Right atrium auricular region (tissue), 2 donors: ENCODE data around the gene MGAT4D. TPM values are rescaled to one million over a fixed set of nuclear protein-coding genes. Genes with fewer than 3 reads are reported as not detected.

Source experiments
- DNase-seq: peaks from one replicate; pipeline ENCODE4 v3.0.0-alpha.2; 2019; ENCODE audit warnings: low spot score
- H3K27ac ChIP-seq, 2 donors: fragments of 200-600 bp; sonication (generic); 1 replicate in 1 of 2; 2 replicates in 1 of 2; pipeline ENCODE4 v1.5.1; 2016 to 2019
- H3K27me3 ChIP-seq, 2 donors: fragments of 200-600 bp; sonication (generic); one replicate each; pipeline versions ENCODE4 v1.5.1 to v1.6.0; 2017 to 2019
- H3K36me3 ChIP-seq: fragments of 200-600 bp; sonication (generic); one replicate; pipeline ENCODE4 v1.5.1; 2016
- H3K4me1 ChIP-seq, 2 donors: fragments of 200-600 bp; sonication (generic); one replicate each; pipeline versions ENCODE4 v1.5.1 to v1.6.0; 2017 to 2019
- H3K4me3 ChIP-seq, 2 donors: fragments of 200-600 bp; sonication (generic); 1 replicate in 1 of 2; 2 replicates in 1 of 2; pipeline ENCODE4 v1.5.1; 2017 to 2019; ENCODE audit warnings: mild to moderate bottlenecking in 1 of 2, moderate library complexity in 1 of 2
- H3K9me3 ChIP-seq, 2 donors: fragments of 200-600 bp; sonication (generic); one replicate each; pipeline ENCODE4 v1.5.1; 2019
- CTCF ChIP-seq, 2 donors: fragments of 200-600 bp; sonication (generic); IDR thresholded peaks; one replicate each; pipeline ENCODE4 v1.5.1; 2019; ENCODE audit warnings: antibody characterized with exemption in 2 of 2
- total RNA-seq, 2 donors: library from RNA; depleted of rRNA; stranded (reverse); fragments of >200 nt; gene quantifications; one replicate each; pipeline ENCODE4 v1.1.0, GENCODE V29; 2016

Gene MGAT4D
- total RNA-seq, 2 donors from 2014 or later: not detected

DNA sequence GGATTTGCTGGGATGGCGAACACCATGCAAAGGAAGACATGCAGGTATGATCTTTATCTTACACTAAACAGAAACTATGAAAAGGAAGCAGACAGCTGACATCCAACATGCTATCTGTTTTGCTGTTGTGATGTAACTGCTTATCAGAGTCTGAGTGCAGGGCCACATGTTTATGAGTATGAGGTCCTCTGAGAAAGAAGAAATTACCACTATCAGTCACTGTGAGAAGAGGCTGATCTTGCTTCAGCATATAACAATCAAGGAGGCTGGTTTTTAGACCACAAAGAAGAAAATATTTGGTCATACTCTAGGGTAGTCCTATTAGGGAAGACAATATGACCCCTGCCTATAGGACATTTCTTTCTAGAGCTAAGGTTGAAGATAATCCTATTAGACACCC, 89.1 kb downstream of the MGAT4D start:
- H3K4me1 ChIP-seq: no peaks in the 10 kb centered on the region
- TF ChIP-seq CTCF (IDR thresholded peaks at IDR 0.05): no peak
- no peaks in the 10 kb centered on the region for H3K9me3 ChIP-seq
- H3K27ac ChIP-seq: no peak overlapping the region
- H3K27me3 ChIP-seq: no peaks in the 10 kb centered on the region
- no peaks in the 10 kb centered on the region for H3K36me3 ChIP-seq
- no peak overlapping the region for H3K4me3 ChIP-seq
- DNase-seq: no peak

- H3K27me3 ChIP-seq: no peaks in the 10 kb centered on the region
- no peak for TF ChIP-seq CTCF (IDR thresholded peaks at IDR 0.05)
- H3K4me1 ChIP-seq: no peaks in the 10 kb centered on the region
Observed at GRCh38 chr4:140406292-140406691, 91.8 kb downstream of the MGAT4D start.

DNA sequence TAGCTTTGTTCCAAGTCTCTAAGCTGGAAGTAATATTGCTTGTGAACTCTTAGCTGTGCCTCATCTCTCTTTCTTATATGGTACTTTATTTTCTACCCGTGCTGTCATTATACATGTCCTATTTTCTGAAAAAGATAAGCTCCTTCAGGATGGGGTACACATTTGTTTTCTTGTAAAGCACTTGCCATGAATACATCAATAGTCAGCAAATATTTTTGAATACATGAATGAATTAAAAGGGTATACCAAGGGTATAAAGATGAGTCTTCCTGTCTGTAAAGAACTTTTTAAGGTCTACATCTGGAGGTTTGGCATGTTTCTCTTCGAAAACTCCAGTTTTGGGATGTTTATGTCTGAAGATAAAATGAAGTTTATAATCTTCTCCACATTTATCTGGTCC, 98.0 kb downstream of the MGAT4D start:
- H3K9me3 ChIP-seq: no peaks in the 10 kb centered on the region
- no peak for TF ChIP-seq CTCF (IDR thresholded peaks at IDR 0.05)
- no peak for DNase-seq
- H3K27me3 ChIP-seq: no peaks in the 10 kb centered on the region
- no peak overlapping the region for H3K4me3 ChIP-seq
- no peak overlapping the region for H3K27ac ChIP-seq
- no peaks in the 10 kb centered on the region for H3K4me1 ChIP-seq
- no peaks in the 10 kb centered on the region for H3K36me3 ChIP-seq

More at GRCh38 chr4:140406292-140406691, 91.8 kb downstream of the MGAT4D start:
- no peak for DNase-seq
- Histone ChIP-seq H3K36me3 (no peaks in the 10 kb centered on the region), H3K4me3 (no peak overlapping the region), H3K27ac (no peak overlapping the region), H3K9me3 (no peaks in the 10 kb centered on the region)

GRCh38 chr4:140395668-140396067, 102.4 kb downstream of the MGAT4D start:
- no peaks in the 10 kb centered on the region for H3K36me3 ChIP-seq
- no peaks in the 10 kb centered on the region for H3K27me3 ChIP-seq
- no peak for TF ChIP-seq CTCF (IDR thresholded peaks at IDR 0.05)
- no peak overlapping the region for H3K4me3 ChIP-seq
- DNase-seq: no peak
- H3K4me1 ChIP-seq: no peaks in the 10 kb centered on the region
- H3K9me3 ChIP-seq: no peaks in the 10 kb centered on the region
- H3K27ac ChIP-seq: no peak overlapping the region

Other genes with a start within 250 kb of the MGAT4D start
- gene SCOC, start 124.6 kb downstream of the MGAT4D start, total RNA-seq: 100 to 1,000 TPM in 1 of 2 donors, 10 to 100 TPM in 1; 53.3 to 124 TPM
- 10 to 100 TPM; 40.8 to 92.6 TPM for gene CLGN, start 70.6 kb downstream of the MGAT4D start, total RNA-seq
- 10 to 100 TPM in 1 of 2 donors, 1 to 10 TPM in 1; 6.6 to 13.3 TPM for gene ELMOD2, start 25.9 kb upstream of the MGAT4D start, total RNA-seq
- gene UCP1, start 70.7 kb upstream of the MGAT4D start, total RNA-seq: under 1 TPM in 1 of 2 donors, not detected in 1; 0.28 TPM